Nephron progenitor cell (in vitro differentiated cells): ENCODE measurements around the gene LEMD3.

ENCODE experiments used
- DNase-seq: peaks from one replicate; pipeline ENCODE4 v3.0.0; 2021
- H3K27ac Mint-ChIP-seq: 2 replicates; pipeline ENCODE4 v1.8.0; 2021; ENCODE audit warnings: mild to moderate bottlenecking, moderate library complexity, mixed read lengths
- H3K27me3 Mint-ChIP-seq: 2 replicates; pipeline ENCODE4 v1.8.0; 2021; ENCODE audit warnings: mild to moderate bottlenecking, low read depth, mixed read lengths; ENCODE audit not compliant: poor library complexity
- H3K36me3 Mint-ChIP-seq: 2 replicates; pipeline ENCODE4 v1.8.0; 2021; ENCODE audit warnings: low read depth, mixed read lengths
- H3K4me1 Mint-ChIP-seq: 2 replicates; pipeline ENCODE4 v1.8.0; 2021; ENCODE audit warnings: mixed read lengths
- H3K4me3 Mint-ChIP-seq: 2 replicates; pipeline ENCODE4 v1.8.0; 2021; ENCODE audit warnings: mild to moderate bottlenecking, moderate library complexity, mixed read lengths
- H3K9me3 Mint-ChIP-seq: 2 replicates; pipeline ENCODE4 v1.8.0; 2021; ENCODE audit warnings: mild to moderate bottlenecking, moderate library complexity, mixed read lengths
- TF ChIP-seq, protein P1 (sequence below): fragments of 200-600 bp; sonication (generic); IDR thresholded peaks from 2 replicates; pipeline ENCODE4 v1.5.0; 2021; ENCODE audit warnings: antibody characterized with exemption

Gene LEMD3

DNA sequence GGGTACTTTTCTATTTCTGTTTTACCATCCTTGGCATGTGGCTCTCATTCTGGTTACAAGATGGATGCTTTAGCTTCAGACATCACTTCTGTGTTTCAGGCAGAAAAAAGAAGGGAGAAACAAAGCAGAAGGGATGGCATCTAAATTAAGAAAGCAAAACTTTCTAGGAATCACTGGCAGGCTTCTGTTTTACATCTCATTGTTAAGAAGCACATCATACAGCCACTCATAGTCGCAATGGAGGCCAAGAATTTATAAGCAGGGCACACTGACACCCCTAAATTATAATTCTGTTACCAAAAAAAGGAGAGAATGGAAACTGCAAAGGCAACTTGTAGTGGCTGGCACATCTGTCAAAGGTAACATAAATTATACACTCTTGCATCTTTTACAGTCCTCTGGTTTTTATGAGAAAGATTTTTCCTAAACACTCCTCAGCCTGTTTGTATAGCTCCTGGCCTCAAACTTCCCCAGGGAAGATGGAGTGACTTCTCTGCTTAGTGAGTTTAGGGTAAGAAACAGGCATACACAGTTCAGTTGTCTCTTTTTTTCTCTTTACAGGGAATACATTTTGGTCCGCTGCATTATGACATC lies 22.0 kb upstream of the LEMD3 start:
- no peak for DNase-seq
- Mint-ChIP-seq H3K27me3 (peaks cover 20% of the 10 kb centered on the region), H3K27ac (no peak overlapping the region), H3K36me3 (no peaks in the 10 kb centered on the region), H3K4me3 (no peak overlapping the region), H3K4me1 (no peaks in the 10 kb centered on the region), H3K9me3 (no peaks in the 10 kb centered on the region)
- TF ChIP-seq, protein P1, sequence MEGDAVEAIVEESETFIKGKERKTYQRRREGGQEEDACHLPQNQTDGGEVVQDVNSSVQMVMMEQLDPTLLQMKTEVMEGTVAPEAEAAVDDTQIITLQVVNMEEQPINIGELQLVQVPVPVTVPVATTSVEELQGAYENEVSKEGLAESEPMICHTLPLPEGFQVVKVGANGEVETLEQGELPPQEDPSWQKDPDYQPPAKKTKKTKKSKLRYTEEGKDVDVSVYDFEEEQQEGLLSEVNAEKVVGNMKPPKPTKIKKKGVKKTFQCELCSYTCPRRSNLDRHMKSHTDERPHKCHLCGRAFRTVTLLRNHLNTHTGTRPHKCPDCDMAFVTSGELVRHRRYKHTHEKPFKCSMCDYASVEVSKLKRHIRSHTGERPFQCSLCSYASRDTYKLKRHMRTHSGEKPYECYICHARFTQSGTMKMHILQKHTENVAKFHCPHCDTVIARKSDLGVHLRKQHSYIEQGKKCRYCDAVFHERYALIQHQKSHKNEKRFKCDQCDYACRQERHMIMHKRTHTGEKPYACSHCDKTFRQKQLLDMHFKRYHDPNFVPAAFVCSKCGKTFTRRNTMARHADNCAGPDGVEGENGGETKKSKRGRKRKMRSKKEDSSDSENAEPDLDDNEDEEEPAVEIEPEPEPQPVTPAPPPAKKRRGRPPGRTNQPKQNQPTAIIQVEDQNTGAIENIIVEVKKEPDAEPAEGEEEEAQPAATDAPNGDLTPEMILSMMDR: no peak

DNA sequence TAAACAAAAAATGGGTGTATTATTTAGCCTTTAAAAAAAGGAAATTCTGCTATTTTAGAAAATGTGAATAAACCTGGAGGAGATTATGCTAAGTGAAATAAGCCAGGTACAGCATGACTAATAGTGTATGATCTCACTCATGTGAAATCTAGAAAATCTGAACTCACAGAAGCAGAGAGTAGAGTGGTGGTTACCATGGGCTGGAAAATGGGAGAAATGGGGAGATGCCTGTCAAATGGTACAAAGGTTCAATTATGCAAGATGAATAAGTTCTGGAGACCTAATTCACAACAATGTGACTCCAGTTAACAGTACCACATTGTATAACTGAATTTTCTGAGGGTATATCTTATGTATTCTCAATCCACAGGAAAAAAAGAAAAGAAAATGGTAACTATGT lies 17.4 kb upstream of the LEMD3 start:
- no peak overlapping the region for H3K27ac Mint-ChIP-seq
- TF ChIP-seq, protein P1: no peak
- no peaks in the 10 kb centered on the region for H3K9me3 Mint-ChIP-seq
- no peaks in the 10 kb centered on the region for H3K36me3 Mint-ChIP-seq
- peaks cover 12% of the 10 kb centered on the region for H3K27me3 Mint-ChIP-seq
- no peak for DNase-seq
- H3K4me1 Mint-ChIP-seq: no peaks in the 10 kb centered on the region
- no peak overlapping the region for H3K4me3 Mint-ChIP-seq

GRCh38 chr12:65152596-65152995 lies 16.8 kb upstream of the LEMD3 start:
- peaks cover 12% of the 10 kb centered on the region for H3K27me3 Mint-ChIP-seq
- no peak for DNase-seq
- H3K4me3 Mint-ChIP-seq: no peak overlapping the region
- no peaks in the 10 kb centered on the region for H3K36me3 Mint-ChIP-seq
- no peak overlapping the region for H3K27ac Mint-ChIP-seq
- H3K9me3 Mint-ChIP-seq: no peaks in the 10 kb centered on the region
- H3K4me1 Mint-ChIP-seq: no peaks in the 10 kb centered on the region
- TF ChIP-seq, protein P1: no peak

GRCh38 chr12:65155784-65156183 lies 13.6 kb upstream of the LEMD3 start:
- H3K4me3 Mint-ChIP-seq: no peak overlapping the region
- H3K9me3 Mint-ChIP-seq: no peaks in the 10 kb centered on the region
- H3K36me3 Mint-ChIP-seq: no peaks in the 10 kb centered on the region
- no peak for DNase-seq
- TF ChIP-seq, protein P1: no peak
- H3K27ac Mint-ChIP-seq: no peak overlapping the region
- no peaks in the 10 kb centered on the region for H3K4me1 Mint-ChIP-seq
- H3K27me3 Mint-ChIP-seq: peaks cover 27% of the 10 kb centered on the region

GRCh38 chr12:65156366-65156841 lies 13.0 kb upstream of the LEMD3 start:
- Mint-ChIP-seq H3K4me3 (no peak overlapping the region), H3K36me3 (no peaks in the 10 kb centered on the region), H3K27me3 (peaks cover 29% of the 10 kb centered on the region), H3K9me3 (no peaks in the 10 kb centered on the region), H3K4me1 (no peaks in the 10 kb centered on the region), H3K27ac (no peak overlapping the region)
- DNase-seq: no peak
- TF ChIP-seq, protein P1: no peak

DNA sequence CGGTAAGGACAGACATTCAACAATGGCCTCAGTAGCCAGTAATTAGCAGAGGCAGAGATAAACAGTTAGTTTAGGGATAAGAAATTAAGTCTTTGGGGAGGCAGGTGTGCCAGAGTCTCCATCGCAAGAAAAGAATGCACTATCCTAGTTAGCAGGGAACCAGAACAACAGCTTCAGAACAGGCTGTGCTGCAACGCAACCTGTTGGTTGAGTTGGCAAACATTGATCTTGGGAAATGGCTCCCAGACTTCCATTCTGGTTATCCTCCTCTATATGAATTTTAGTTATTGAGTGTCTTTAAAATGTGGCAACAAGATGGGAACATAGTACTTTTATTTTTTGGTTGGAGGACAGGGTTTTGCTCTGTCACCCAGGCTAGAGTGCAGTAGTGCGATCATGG lies 12.3 kb upstream of the LEMD3 start:
- H3K27ac Mint-ChIP-seq: no peak overlapping the region
- H3K4me3 Mint-ChIP-seq: no peak overlapping the region
- DNase-seq: no peak
- H3K36me3 Mint-ChIP-seq: no peaks in the 10 kb centered on the region
- peaks cover 26% of the 10 kb centered on the region for H3K27me3 Mint-ChIP-seq
- H3K4me1 Mint-ChIP-seq: no peaks in the 10 kb centered on the region
- TF ChIP-seq, protein P1: no peak
- H3K9me3 Mint-ChIP-seq: no peaks in the 10 kb centered on the region
